Neuron (in vitro differentiated cells): ENCODE results near the gene CEP85.

Experiments
- H2AFZ ChIP-seq: one replicate; pipeline ENCODE4 v1.6.1; 2013; ENCODE audit warnings: low read depth, mild to moderate bottlenecking, inconsistent platforms, low read length, moderate library complexity
- H3K27me3 ChIP-seq: one replicate; pipeline ENCODE4 v1.6.1; 2013; ENCODE audit warnings: low read length; ENCODE audit not compliant: insufficient read depth
- H3K36me3 ChIP-seq: one replicate; pipeline ENCODE4 v1.6.1; 2013; ENCODE audit warnings: low read length; ENCODE audit not compliant: insufficient read depth
- H3K4me1 ChIP-seq: one replicate; pipeline ENCODE4 v1.6.1; 2013; ENCODE audit warnings: low read length; ENCODE audit not compliant: insufficient read depth
- H3K4me3 ChIP-seq: 2 replicates; pipeline ENCODE4 v1.5.1; 2013; ENCODE audit warnings: mild to moderate bottlenecking, low read length, moderate library complexity
- H3K9me3 ChIP-seq: one replicate; pipeline ENCODE4 v1.6.1; 2013; ENCODE audit warnings: low read length

The CEP85 gene

DNA sequence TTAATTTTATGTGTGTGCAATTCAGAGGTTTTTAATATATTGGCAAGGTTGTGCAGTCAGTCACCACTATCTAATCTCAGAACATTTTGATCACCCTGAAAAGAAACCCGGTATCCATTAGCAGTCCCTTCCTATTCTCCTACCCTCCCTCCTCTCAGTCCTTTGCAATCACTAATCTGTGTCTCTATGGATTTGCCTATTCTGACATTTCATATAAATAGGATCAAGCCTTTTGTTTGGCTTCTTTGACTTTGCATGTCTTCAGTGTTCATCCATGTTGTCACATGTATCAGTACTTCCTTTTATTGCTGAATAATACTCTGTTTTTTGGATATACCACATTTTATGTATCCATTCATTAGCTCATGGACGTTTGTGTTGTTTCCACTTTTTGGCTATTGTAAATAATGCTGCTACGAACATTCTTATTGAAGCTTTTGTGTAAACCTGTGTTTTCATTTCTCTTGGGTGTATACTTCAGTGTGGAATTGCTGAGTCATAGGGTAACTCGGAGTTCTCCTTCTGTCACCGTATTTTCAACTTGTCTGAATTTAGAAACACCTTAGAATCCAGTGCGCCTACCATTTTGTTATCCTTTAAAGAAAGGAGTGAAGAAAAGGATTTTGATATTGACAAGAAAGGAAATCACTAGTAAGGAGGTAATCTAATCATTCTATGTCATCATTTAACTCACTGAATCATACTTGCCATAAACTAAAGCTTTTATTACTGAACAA lies 3.4 kb downstream of the CEP85 start:
- H3K4me1 ChIP-seq: peaks cover 6% of the 10 kb centered on the region
- H3K27me3 ChIP-seq: no peaks in the 10 kb centered on the region
- no peaks in the 10 kb centered on the region for H3K36me3 ChIP-seq
- H2AFZ ChIP-seq: no peak overlapping the region
- no peaks in the 10 kb centered on the region for H3K9me3 ChIP-seq
- no peak overlapping the region for H3K4me3 ChIP-seq

DNA sequence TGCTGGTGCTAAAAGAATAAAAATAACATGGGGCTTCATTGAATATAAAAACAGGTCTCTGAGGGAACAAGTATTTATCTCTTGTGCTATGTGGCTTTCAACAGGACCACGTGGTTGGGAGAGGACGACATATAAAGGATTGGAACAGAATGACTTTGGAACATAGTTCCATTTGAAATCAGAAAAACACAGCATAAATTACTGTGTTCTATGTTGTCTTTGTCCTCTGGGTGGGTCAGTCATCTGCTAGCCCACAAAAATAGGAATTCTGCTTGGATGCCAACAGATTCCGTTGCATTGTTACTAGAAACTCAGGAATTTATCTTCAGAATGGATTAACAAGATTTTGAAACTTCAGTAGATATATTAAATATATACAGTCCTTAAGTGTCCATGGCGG lies 5.9 kb downstream of the CEP85 start:
- Histone ChIP-seq H3K9me3 (no peaks in the 10 kb centered on the region), H3K4me3 (no peak overlapping the region), H3K36me3 (peaks cover 11% of the 10 kb centered on the region), H3K27me3 (no peaks in the 10 kb centered on the region), H2AFZ (no peak overlapping the region), H3K4me1 (peaks cover 3% of the 10 kb centered on the region)

DNA sequence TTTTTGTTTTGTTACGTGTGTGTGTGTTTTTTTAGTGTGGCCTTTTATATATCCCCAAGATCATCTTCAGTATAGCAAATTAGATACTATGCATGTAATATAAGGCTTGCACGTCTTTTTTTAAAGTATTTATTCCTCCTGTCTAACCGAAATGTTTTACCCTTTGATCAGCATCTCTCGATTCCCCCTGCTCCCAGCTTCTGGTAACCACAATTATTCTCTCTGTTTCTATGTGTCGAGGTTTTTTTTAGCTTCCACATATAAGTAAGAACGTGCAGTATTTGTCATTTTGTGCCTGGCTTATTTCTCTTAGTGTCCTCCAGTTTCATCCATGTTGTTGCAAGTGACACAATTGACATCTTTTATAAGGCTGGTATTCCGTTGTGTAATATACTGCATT lies 18.7 kb downstream of the CEP85 start:
- no peaks in the 10 kb centered on the region for H3K4me1 ChIP-seq
- H3K27me3 ChIP-seq: no peaks in the 10 kb centered on the region
- H2AFZ ChIP-seq: no peak overlapping the region
- H3K36me3 ChIP-seq: peaks cover 55% of the 10 kb centered on the region
- no peak overlapping the region for H3K4me3 ChIP-seq
- H3K9me3 ChIP-seq: peaks cover 7% of the 10 kb centered on the region

DNA sequence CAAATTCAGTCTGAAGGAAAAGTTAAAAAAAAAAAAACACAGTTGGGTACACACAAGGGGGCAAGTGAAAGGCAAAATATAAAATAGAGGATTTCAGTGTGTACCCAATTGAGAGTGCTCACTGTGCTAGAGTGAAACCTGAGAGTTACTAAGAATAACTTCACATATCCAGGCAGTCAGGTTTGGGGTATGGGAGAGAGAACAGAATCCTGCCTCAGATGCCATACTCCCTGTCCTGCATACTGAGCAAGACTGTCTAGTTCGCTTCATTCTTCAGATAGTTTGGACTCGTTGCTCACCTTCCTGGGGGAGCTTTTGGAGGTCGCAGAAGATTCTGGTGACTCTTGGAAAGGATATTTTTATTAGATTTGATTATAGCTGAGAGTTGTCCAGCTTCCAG lies 20.4 kb downstream of the CEP85 start:
- no peak overlapping the region for H3K4me3 ChIP-seq
- H3K27me3 ChIP-seq: no peaks in the 10 kb centered on the region
- H3K36me3 ChIP-seq: peaks cover 63% of the 10 kb centered on the region
- H2AFZ ChIP-seq: no peak overlapping the region
- H3K9me3 ChIP-seq: peaks cover 7% of the 10 kb centered on the region
- no peaks in the 10 kb centered on the region for H3K4me1 ChIP-seq

DNA sequence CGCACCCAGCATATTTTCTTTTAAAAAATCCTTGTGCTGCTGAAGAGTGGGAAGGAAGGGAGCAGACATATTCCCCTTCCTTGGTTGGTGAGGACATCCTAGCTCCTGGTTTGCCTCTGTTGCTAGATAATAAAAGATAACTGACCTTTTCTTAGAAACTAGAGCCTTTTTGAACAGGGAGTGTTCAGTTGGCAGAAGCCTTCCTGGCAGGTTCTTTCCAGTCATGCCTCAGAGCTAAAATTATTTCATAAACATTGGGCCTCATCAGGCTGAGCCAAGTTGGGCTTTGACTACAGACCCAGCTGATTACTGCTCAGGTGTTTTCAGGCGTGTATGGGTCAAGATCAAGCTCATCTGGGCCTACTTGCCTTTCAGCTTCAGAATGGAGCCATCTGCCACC lies 23.2 kb downstream of the CEP85 start:
- Histone ChIP-seq H3K9me3 (no peaks in the 10 kb centered on the region), H3K4me1 (no peaks in the 10 kb centered on the region), H3K36me3 (peaks cover 62% of the 10 kb centered on the region), H3K27me3 (no peaks in the 10 kb centered on the region), H3K4me3 (no peak overlapping the region), H2AFZ (no peak overlapping the region)

DNA sequence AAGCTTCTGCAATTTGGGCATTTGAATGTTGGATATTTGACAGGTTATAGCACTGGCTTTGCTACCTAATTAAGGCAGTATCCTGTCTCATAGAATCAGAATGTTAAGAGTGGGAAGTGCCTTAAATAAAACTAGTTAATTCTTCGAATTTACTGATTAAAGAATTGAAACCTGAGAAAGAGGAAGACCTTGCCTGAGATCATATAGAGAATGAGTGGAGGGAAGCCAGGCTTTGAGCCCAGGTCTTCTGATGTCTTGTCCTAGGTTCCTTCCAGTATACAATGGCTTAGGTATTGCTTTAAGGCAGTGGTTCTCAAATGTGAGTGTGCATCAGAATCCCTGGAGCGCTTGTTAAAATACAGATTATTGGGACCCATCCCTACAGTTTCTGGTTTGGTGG lies 25.0 kb downstream of the CEP85 start:
- no peaks in the 10 kb centered on the region for H3K4me1 ChIP-seq

DNA sequence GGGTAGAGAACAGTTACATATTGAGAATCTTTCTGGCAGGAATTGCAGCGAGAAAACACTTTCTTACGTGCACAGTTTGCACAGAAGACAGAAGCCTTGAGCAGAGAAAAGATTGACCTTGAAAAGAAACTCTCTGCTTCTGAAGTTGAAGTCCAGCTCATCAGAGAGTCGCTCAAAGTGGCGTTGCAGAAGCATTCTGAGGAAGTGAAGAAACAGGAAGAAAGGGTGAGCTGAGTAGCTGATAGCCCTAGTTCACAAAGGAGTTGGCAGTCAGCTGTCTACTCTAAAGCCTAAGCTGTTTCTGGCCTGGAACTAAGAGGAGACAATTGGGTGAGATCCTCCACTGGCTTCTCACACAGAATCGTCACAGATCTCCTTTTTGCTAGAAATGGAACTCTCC lies 25.6 kb downstream of the CEP85 start:
- no peak overlapping the region for H3K4me3 ChIP-seq
- no peak overlapping the region for H2AFZ ChIP-seq
- peaks cover 74% of the 10 kb centered on the region for H3K36me3 ChIP-seq
- H3K4me1 ChIP-seq: no peaks in the 10 kb centered on the region
- no peaks in the 10 kb centered on the region for H3K27me3 ChIP-seq
- no peaks in the 10 kb centered on the region for H3K9me3 ChIP-seq

More for the DNA sequence above, 25.0 kb downstream of the CEP85 start:
- no peaks in the 10 kb centered on the region for H3K9me3 ChIP-seq
- H3K36me3 ChIP-seq: peaks cover 75% of the 10 kb centered on the region
- H2AFZ ChIP-seq: no peak overlapping the region
- H3K27me3 ChIP-seq: no peaks in the 10 kb centered on the region
- H3K4me3 ChIP-seq: no peak overlapping the region

DNA sequence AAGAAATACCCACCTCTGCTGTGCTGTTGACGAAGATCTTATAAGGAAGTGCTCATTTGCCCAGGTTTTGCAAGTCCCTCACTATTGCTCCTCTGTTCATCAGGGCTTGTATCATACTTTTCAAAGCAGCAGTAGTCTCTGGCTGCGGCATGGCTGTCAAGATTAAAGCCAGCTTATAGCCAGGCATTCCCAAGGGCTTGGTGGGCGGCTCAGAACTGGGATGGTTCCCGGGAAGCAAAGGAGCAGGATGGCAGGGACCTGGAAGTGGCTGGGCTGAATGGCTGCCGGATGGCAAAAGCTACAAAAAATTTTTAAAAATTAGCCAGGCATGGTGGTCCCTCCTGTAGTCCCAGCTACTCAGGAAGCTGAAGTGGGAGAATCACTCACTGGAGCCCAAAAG lies 29.2 kb downstream of the CEP85 start:
- Histone ChIP-seq H3K27me3 (no peaks in the 10 kb centered on the region), H3K4me3 (no peak overlapping the region), H2AFZ (no peak overlapping the region), H3K4me1 (no peaks in the 10 kb centered on the region), H3K9me3 (peaks cover 3% of the 10 kb centered on the region), H3K36me3 (peaks cover 52% of the 10 kb centered on the region)

DNA sequence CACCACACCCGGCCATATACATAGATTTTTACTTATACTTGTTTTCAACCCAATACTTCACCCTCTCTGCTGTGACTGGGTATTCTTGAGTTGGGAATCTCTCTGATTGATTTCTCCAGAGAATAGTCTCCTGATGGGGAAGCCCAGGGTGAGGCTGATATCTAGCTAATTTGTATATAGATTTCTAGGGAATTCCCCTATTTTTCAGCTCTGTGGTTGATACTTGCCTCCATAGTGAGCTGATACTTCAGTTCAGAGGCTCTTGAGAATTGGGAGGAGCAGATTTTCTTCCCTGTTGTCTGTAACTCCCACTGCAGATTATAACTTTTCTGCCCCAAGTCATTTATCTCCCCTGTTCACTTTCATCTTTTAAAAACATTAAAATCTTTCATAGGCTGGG lies 31.4 kb downstream of the CEP85 start:
- H2AFZ ChIP-seq: no peak overlapping the region
- H3K4me3 ChIP-seq: no peak overlapping the region
- H3K4me1 ChIP-seq: no peaks in the 10 kb centered on the region
- H3K27me3 ChIP-seq: no peaks in the 10 kb centered on the region
- H3K36me3 ChIP-seq: peaks cover 51% of the 10 kb centered on the region
- peaks cover 12% of the 10 kb centered on the region for H3K9me3 ChIP-seq

DNA sequence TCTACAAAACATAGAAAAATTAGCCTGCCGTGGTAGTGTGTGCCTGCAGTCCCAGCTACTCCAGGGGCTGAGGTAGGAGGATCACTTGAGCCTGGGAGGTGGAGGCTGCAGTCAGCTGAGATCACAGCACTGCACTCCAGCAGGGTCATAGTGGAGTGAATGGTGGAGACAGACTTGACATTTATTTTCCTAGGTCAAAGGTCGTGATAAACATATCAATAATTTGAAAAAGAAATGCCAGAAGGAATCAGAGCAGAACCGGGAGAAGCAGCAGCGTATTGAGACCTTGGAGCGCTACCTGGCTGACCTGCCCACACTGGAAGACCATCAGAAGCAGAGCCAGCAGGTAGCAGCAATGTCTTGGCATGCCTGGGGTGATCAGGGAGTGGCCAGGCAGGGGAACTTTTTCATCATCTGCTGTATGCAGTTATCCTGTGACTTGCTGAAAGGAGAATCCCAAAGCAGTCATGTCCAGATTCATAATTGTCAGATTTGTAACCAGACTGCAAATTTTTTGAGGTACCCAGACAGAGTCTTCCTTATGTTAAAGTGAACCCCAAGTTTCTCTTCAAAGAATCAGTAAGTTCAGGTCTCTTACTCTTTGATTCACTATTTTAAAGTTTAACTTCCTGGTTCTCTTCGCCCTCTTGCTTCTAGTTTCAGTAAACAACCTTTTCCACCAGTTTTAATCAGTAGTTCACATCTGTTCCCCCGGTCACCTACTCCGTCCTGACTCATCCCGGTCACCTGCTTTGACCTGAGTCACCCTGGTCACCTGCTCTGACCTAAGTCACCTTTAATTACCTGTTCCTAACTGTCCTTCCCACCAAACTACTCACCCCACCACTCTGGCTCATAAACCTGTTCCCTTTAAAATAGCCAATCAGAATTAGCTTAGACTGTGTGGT lies 34.5 kb downstream of the CEP85 start:
- H3K27me3 ChIP-seq: no peaks in the 10 kb centered on the region
- peaks cover 12% of the 10 kb centered on the region for H3K9me3 ChIP-seq
- H3K4me3 ChIP-seq: no peak overlapping the region
- no peaks in the 10 kb centered on the region for H3K4me1 ChIP-seq
- H3K36me3 ChIP-seq: peaks cover 57% of the 10 kb centered on the region
- H2AFZ ChIP-seq: no peak overlapping the region

DNA sequence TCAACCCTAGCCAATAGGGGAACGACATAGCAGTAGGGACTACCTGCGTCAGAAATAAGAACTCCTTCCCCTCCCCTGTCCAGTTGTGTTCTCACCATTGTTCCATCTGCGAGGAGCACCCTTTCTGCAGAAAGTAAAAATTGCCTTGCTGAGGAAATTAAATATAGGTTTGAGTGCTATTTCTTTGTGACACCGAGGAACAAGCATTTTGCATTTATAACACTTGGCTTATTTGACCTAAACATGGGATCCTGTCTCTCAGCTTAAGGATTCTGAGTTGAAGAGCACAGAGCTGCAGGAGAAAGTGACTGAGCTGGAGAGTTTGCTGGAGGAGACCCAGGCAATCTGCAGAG lies 35.2 kb downstream of the CEP85 start:
- no peak overlapping the region for H3K4me3 ChIP-seq
- peaks cover 55% of the 10 kb centered on the region for H3K36me3 ChIP-seq
- no peaks in the 10 kb centered on the region for H3K27me3 ChIP-seq
- no peaks in the 10 kb centered on the region for H3K4me1 ChIP-seq
- peaks cover 12% of the 10 kb centered on the region for H3K9me3 ChIP-seq
- no peak overlapping the region for H2AFZ ChIP-seq

DNA sequence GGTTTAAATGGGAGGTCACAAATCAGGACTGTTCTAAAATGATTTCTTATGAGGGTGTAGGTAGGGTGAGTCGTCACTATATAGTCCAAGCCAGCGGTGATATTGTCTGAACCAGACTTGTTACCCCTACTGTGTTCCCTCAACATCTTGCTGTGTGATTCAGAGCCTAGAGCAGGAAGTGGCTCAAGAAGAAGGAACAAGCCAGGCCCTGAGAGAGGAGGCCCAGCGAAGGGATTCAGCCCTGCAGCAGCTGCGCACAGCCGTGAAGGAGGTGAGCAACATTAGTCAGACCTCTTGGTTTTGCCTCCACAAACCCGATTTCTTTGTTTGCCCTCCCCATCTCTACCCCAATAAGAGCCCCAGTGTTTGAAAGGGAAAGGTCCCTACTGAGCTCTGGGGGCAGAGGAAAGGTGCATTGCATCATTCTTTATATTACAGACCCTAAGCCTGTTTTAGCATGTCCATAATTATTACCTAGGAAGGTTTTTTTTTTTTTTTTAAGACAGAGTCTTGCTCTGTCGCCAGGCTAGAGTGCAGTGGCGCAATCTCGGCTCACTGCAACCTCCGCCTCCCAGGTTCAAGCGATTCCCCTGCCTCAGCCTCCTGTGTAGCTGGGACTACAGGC lies 40.9 kb downstream of the CEP85 start:
- Histone ChIP-seq H3K27me3 (no peaks in the 10 kb centered on the region), H3K36me3 (peaks cover 62% of the 10 kb centered on the region), H2AFZ (no peak overlapping the region), H3K9me3 (no peaks in the 10 kb centered on the region), H3K4me1 (peaks cover 15% of the 10 kb centered on the region), H3K4me3 (no peak overlapping the region)
